AML-193 (cell line): Measurements from ENCODE around the gene PTN.

ENCODE experiments used
- DNase-seq, 2 experiments: peaks; one replicate each; lab custom pipeline; 2025; lab: John Stamatoyannopoulos, UW

PTN gene

DNA sequence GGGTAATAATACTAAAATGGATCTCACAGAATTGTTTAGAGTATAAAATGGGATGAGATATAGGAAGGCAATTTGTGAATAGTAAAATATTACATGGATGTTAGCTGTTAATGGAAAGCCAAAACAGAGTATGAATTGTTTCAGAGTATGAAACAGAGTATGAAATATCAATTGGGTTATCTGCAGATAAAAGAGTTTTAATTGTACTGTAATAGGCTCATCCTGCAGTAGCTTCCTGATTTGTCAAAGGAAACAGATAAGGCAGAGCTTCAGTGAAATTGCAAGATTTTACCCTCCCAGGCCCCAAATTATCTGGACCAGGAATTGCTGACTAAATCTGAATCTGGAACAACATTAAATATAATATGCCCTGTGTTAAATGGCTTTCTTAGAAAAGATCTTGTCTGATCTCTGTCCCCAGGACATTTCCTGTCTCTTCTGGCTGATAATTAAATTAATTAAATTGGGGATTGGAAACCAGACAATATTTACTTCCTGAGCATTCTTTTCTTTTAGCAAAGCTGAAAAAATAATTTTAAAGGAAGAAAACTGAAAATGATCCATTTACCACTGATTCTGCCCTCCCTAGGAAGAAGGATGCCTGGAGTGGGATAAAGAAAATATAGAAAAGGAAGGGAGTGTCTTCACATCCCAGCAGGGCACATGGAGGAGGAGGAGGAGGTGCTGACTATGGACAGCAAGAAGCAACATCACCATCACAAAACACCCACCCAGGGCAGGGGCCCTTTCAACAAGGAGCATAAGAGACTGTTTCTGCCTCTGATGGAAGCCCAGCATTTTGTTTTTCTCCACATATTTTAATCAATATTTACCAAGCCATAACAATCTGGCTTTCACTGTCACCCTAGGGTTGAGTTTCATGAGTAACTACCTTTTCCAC is 18.5 kb downstream of the PTN start:
- DNase-seq: no peak

DNA sequence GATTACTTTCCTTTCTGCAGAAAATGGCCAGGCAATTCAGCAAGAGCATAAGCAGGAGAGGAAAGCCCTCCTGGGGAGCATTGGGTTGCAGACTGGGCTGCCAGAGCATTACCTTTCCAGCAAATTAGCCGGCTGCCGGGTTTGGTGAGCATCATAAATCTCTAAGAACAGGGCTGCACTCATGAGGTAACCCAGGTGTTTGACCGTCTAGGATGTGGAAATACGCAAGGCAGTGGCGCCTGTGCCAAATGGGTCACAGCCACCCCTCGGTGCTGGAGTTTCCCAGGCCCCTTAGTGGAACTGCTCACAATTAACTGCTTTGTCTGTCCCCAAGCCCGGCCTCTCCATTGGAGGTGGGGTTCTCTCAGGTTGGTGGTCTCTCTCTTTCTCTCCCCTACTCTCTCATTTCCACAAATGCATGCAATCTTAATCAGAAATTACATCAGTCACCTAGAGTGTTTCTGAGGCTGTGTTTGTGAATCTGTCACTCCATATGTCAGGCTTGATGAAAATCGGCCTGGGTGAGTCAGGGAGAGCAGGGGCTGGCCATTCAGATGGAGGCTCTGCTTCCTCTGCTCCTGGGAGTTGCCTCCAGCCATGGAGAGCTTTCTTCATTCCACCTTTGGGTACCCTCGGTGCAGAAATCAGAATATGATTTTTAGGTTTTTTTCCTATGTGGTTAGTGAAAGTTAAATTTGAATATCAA is 26.7 kb downstream of the PTN start:
- no peak for DNase-seq

- no peak for DNase-seq
Observed at GRCh38 chr7:137313201-137313600, 30.3 kb downstream of the PTN start.

- no peak for DNase-seq
Observed at GRCh38 chr7:137306748-137307147, 36.8 kb downstream of the PTN start.

DNA sequence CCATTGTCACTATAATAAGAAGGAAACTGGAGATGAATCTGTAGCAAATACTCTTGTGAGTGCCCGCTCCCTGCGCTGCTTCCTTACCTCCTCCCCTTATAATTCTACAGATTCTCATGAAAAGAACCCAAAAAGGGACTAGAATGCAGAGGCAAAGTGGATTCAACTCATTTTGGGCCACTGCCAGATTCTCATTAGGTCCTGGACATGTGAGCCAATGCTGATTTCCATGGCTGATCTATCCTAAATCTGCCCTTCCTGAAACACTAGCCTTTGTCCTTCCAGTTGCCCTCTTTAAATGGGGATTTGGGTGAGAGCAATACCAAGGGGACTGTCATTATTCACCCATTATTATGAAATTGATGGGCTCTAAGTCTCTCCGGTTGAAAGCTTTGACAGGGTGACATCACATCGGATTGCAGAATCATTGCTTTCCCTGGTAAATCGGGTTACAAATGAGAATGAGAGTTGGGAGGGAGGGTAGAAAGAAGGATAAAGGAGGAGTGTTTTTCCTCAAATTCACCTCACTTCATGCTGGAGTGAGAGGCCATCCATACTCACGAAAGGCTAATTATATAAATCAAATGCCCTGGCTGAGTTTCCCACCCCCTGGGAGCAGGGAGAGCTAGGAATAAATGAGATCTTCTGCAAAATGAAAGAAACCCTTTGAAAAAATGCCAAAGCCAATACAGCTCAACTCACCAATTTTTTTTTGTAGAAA is 37.5 kb downstream of the PTN start:
- no peak for DNase-seq

DNA sequence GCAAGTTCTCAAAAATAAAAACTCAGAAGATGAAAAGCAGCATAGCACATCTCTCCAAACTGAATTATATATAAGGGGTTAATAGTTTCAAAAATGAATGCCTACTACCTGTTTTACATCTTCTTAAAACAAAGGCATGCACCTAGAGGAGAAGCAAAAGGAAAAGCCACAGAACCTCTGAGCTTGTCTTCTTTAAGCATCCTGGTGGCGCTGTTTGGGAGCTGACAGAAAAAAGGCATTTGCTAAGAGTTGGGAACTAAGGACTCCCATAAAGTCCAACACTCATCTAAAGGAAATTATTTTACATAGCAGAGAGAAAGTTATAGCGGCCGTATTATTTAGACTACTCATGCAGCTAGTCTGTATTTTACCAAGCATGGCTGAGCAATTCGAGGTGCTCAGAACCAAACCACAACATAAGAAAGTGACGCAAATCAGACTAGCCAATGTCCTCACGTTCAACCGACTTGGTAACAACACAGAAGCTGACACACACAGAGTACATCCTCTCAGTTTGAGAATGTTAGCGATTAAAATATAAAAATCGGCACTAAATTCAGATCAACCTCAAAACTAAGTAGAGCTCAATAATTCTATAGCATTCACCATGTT is 38.8 kb downstream of the PTN start:
- DNase-seq: no peak

DNA sequence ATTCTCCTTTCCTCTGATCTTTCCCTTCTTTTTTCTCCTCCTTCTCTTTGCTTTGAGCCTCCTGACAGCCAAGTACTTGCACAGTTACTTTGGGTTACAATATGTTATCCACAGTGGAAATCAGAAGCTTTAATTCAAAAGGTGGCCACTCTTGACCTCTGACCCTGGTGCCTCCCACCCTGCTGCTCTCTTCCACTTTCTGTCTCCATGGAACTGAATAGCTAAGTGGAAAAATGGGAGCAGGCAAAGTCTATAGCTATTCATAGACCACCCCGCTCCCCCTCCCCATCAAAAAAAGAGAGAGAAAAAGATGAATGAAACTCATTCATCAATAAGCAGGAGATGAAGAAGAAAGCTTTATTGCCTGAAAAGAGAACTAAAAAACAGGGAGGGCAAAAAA is 39.4 kb downstream of the PTN start:
- DNase-seq: no peak

- DNase-seq: no peak
Observed at GRCh38 chr7:137302081-137302480, 41.5 kb downstream of the PTN start.

DNA sequence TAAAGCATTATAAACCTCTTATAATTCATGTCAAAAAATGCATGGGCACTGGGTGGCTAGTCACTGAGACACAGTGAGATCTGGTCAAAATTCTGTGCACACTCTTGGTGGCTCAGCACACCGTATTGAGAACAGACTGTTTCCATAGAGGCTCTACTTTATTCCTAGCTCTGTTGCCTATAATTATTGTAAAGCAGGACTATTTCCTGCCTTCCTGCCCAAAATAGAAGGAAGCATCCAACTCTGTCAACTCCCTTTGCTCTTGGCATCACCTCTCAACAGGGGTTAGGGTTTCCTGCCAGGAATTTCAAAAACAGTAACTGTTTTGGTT is 45.1 kb downstream of the PTN start:
- DNase-seq: no peak

- DNase-seq: no peak
Observed at GRCh38 chr7:137297551-137298463, 45.7 kb downstream of the PTN start.

GRCh38 chr7:137296576-137296975 is 47.0 kb downstream of the PTN start:
- DNase-seq: no peak

- DNase-seq: no peak
Observed at GRCh38 chr7:137295739-137296324, 47.7 kb downstream of the PTN start.

GRCh38 chr7:137289101-137289500 is 54.4 kb downstream of the PTN start:
- DNase-seq: no peak

- DNase-seq: peak; percentile 5 to 14
Observed at GRCh38 chr7:137287651-137288258, 55.8 kb downstream of the PTN start.

DNA sequence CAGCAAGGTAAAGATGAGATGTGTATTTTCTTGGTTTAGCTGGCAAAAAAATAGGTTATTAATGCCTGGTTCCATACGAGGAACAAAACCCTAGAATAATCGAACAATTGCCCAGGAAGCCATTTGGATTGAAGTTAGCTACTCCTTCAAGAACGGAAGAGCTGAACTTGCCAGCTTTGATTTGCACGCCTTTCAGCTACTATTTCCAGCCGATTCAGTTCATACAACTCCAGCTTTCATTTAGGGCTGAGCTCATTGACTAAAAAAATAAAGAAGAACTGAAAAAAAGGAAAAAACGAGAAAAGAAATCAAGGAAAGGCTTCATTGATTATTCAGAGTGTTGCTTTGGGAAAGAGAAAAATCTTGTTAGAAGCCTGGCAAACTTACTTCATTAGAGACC is 60.4 kb downstream of the PTN start:
- DNase-seq: no peak

DNA sequence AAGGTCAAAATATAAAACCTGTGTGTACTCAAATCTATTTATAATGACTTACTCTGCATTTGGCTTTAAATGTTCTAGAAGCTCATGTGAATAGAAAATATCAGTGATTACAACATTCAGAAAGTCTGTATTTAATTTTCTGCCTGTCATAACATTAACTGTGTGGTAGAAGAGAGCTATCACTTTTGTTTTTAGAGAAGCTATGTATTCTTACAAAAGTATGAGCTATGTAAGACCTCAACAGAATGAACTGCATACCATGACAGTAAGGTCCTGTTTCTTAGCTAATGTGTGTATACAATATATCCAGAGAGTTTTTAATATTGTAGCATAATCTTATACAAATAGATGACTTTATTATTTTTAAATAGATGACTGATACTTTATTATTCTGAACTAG is 61.5 kb downstream of the PTN start:
- DNase-seq: no peak

GRCh38 chr7:137276189-137276588 is 67.3 kb downstream of the PTN start:
- DNase-seq: no peak

DNA sequence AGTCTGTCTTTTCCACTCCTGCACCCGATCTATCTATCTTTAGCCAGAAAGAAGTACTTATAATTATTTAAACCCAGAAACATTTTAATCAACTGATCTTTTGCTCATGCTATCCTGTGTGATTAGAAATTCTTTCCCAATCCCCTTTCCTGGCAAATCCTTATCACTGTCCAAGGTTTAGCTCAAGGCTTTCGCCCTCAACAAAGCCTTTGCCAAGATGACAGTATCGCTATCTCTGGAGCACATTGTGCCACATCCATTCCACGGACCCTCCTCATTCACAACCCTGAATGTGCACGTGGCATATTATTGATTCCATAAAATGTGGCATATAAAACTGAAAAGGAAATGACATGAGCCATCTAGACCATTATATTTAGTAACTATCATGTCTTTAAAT is 71.3 kb downstream of the PTN start:
- no peak for DNase-seq

GRCh38 chr7:137269240-137269639 is 74.3 kb downstream of the PTN start:
- no peak for DNase-seq
